DOHH2 (cell line): ENCODE results near the gene ZMAT5.

Experiments used
- H3F3A ChIP-seq: fragments of 200-600 bp; sonication (generic), shearing (Covaris generic); 2 replicates; pipeline ENCODE4 v1.6.0; 2016; ENCODE audit warnings: antibody characterized with exemption, mild to moderate bottlenecking; ENCODE audit not compliant: control insufficient read depth, insufficient read depth
- H3K27ac ChIP-seq: fragments of 200-600 bp; sonication (generic); 2 replicates; pipeline ENCODE4 v1.5.1; 2014; ENCODE audit warnings: low read depth, mild to moderate bottlenecking, low read length, moderate library complexity
- H3K27me3 ChIP-seq: fragments of 200-600 bp; sonication (generic); 2 replicates; pipeline ENCODE4 v1.6.1; 2014; ENCODE audit warnings: mild to moderate bottlenecking, low read length, mixed read lengths; ENCODE audit not compliant: control insufficient read depth
- H3K36me3 ChIP-seq: fragments of 200-600 bp; sonication (generic); 2 replicates; pipeline ENCODE4 v1.6.1; 2014; ENCODE audit warnings: mild to moderate bottlenecking, low read length, moderate library complexity, mixed read lengths; ENCODE audit not compliant: control insufficient read depth
- H3K4me1 ChIP-seq: fragments of 200-600 bp; sonication (generic); 2 replicates; pipeline ENCODE4 v1.6.1; 2014; ENCODE audit warnings: mild to moderate bottlenecking, low read length, mixed read lengths; ENCODE audit not compliant: control insufficient read depth
- H3K4me2 ChIP-seq: fragments of 200-600 bp; sonication (generic); 2 replicates; pipeline ENCODE4 v1.6.0; 2014; ENCODE audit warnings: mild to moderate bottlenecking, low read length, moderate library complexity
- H3K4me3 ChIP-seq: fragments of 200-600 bp; sonication (generic); 2 replicates; pipeline ENCODE4 v1.5.1; 2014; ENCODE audit warnings: mild to moderate bottlenecking, low read length, mixed read lengths
- H3K79me2 ChIP-seq: fragments of 200-600 bp; sonication (generic); 2 replicates; pipeline ENCODE4 v1.6.1; 2014; ENCODE audit warnings: mild to moderate bottlenecking, low read length, mixed read lengths; ENCODE audit not compliant: control insufficient read depth
- H3K9me2 ChIP-seq: fragments of 200-600 bp; sonication (generic); replicated peaks from 2 replicates; pipeline ENCODE4 v1.6.1; 2014; ENCODE audit warnings: mild to moderate bottlenecking, low read length, mixed read lengths; ENCODE audit not compliant: control insufficient read depth
- H3K9me3 ChIP-seq: fragments of 200-600 bp; sonication (generic); 2 replicates; pipeline ENCODE4 v1.6.1; 2014; ENCODE audit warnings: antibody characterized with exemption, low read length, mixed read lengths; ENCODE audit not compliant: control insufficient read depth, insufficient read depth
- H4K20me1 ChIP-seq: fragments of 200-600 bp; sonication (generic); 2 replicates; pipeline ENCODE4 v1.6.0; 2014; ENCODE audit warnings: low read depth, mild to moderate bottlenecking, antibody characterized with exemption, low read length, moderate library complexity; ENCODE audit not compliant: control insufficient read depth, insufficient read depth
- EZH2phosphoT487 ChIP-seq: fragments of 200-600 bp; sonication (generic); IDR thresholded peaks from 2 replicates; pipeline ENCODE4 v1.6.1; 2017; ENCODE audit warnings: borderline replicate concordance, mild to moderate bottlenecking, antibody characterized with exemption, low read length, moderate library complexity, mixed read lengths
- TF ChIP-seq, protein P1 (sequence below): fragments of 200-600 bp; sonication (generic); IDR thresholded peaks from one replicate; pipeline ENCODE4 v1.5.1; 2014; ENCODE audit warnings: antibody characterized with exemption, mild to moderate bottlenecking, low read depth, low read length; ENCODE audit not compliant: poor library complexity, severe bottlenecking

The ZMAT5 gene

GRCh38 chr22:29780220-29780619 is 13.4 kb upstream of the ZMAT5 start:
- no peak overlapping the region for H3K27ac ChIP-seq
- H3K4me2 ChIP-seq, result no peak overlapping the region

DNA sequence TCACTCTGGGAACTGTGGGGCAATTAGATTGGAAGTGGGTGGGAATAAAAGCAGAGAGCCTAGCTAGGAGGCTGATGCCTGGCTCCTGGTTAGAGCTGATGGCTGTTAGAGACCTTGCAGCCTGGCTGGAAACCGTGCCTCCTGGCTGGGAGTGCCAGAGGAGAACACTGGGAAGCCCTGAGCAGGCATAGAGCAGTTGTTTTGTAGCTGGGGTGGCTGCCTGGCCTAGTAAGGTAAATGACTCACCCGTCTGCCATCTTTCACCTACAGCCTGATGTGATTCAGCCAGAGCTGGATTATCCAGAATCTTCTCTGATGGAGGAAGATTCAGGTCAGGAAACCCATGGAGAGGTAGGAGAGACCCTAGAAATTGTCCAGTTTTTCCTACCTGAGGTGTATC is 6.4 kb upstream of the ZMAT5 start:
- TF ChIP-seq EZH2phosphoT487, result no peak
- TF ChIP-seq, protein P1, sequence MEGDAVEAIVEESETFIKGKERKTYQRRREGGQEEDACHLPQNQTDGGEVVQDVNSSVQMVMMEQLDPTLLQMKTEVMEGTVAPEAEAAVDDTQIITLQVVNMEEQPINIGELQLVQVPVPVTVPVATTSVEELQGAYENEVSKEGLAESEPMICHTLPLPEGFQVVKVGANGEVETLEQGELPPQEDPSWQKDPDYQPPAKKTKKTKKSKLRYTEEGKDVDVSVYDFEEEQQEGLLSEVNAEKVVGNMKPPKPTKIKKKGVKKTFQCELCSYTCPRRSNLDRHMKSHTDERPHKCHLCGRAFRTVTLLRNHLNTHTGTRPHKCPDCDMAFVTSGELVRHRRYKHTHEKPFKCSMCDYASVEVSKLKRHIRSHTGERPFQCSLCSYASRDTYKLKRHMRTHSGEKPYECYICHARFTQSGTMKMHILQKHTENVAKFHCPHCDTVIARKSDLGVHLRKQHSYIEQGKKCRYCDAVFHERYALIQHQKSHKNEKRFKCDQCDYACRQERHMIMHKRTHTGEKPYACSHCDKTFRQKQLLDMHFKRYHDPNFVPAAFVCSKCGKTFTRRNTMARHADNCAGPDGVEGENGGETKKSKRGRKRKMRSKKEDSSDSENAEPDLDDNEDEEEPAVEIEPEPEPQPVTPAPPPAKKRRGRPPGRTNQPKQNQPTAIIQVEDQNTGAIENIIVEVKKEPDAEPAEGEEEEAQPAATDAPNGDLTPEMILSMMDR, result no peak
- Histone ChIP-seq H3K4me1 (peaks cover 7% of the 10 kb centered on the region), H3F3A (no peaks in the 10 kb centered on the region), H3K4me2 (no peak overlapping the region), H3K36me3 (peaks cover 26% of the 10 kb centered on the region), H3K27me3 (no peaks in the 10 kb centered on the region), H3K79me2 (peaks cover 15% of the 10 kb centered on the region), H3K9me3 (no peaks in the 10 kb centered on the region), H4K20me1 (no peaks in the 10 kb centered on the region), H3K27ac (no peak overlapping the region), H3K9me2 (no peaks in the 10 kb centered on the region), H3K4me3 (no peak overlapping the region)

More at GRCh38 chr22:29780220-29780619, 13.4 kb upstream of the ZMAT5 start:
- no peaks in the 10 kb centered on the region for H3K27me3 ChIP-seq
- H3F3A ChIP-seq, result no peaks in the 10 kb centered on the region
- no peak overlapping the region for H3K4me3 ChIP-seq
- no peak for TF ChIP-seq EZH2phosphoT487
- TF ChIP-seq, protein P1, result no peak
- no peaks in the 10 kb centered on the region for H4K20me1 ChIP-seq
- H3K79me2 ChIP-seq, result no peaks in the 10 kb centered on the region
- H3K9me3 ChIP-seq, result no peaks in the 10 kb centered on the region
- H3K4me1 ChIP-seq, result no peaks in the 10 kb centered on the region
- no peaks in the 10 kb centered on the region for H3K36me3 ChIP-seq
- H3K9me2 ChIP-seq, result no peaks in the 10 kb centered on the region

GRCh38 chr22:29772170-29772641 is 5.4 kb upstream of the ZMAT5 start:
- Histone ChIP-seq H3F3A (no peaks in the 10 kb centered on the region), H3K4me2 (no peak overlapping the region), H3K27ac (no peak overlapping the region), H3K27me3 (no peaks in the 10 kb centered on the region), H3K79me2 (peaks cover 25% of the 10 kb centered on the region), H3K36me3 (peaks cover 35% of the 10 kb centered on the region), H3K9me3 (no peaks in the 10 kb centered on the region), H3K9me2 (no peaks in the 10 kb centered on the region), H3K4me3 (no peak overlapping the region), H3K4me1 (peaks cover 11% of the 10 kb centered on the region), H4K20me1 (no peaks in the 10 kb centered on the region; the same call in 1 of the 2 replicates)
- TF ChIP-seq EZH2phosphoT487, result no peak
- TF ChIP-seq, protein P1, result peak; percentile 55
